ENCODE results near the gene MYH10.

- no peak for TF ChIP-seq EP300 (IDR thresholded peaks at IDR 0.05)
- TF ChIP-seq, protein P1, sequence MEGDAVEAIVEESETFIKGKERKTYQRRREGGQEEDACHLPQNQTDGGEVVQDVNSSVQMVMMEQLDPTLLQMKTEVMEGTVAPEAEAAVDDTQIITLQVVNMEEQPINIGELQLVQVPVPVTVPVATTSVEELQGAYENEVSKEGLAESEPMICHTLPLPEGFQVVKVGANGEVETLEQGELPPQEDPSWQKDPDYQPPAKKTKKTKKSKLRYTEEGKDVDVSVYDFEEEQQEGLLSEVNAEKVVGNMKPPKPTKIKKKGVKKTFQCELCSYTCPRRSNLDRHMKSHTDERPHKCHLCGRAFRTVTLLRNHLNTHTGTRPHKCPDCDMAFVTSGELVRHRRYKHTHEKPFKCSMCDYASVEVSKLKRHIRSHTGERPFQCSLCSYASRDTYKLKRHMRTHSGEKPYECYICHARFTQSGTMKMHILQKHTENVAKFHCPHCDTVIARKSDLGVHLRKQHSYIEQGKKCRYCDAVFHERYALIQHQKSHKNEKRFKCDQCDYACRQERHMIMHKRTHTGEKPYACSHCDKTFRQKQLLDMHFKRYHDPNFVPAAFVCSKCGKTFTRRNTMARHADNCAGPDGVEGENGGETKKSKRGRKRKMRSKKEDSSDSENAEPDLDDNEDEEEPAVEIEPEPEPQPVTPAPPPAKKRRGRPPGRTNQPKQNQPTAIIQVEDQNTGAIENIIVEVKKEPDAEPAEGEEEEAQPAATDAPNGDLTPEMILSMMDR (IDR thresholded peaks at IDR 0.05) = no peak
Observed at GRCh38 chr17:8459831-8460230, 170.7 kb downstream of the MYH10 start.
